NK-92 treated with Interleukin-12 subunit alpha and Interleukin-12 subunit beta, amount 100 ng/mL, for 24 hours (cell line): ENCODE data around the gene ANKRD16.
"Not testable (repeated sequence)": the region's sequence is repeated elsewhere in the genome, so short reads cannot be mapped to it uniquely, and the experiment has no call there.

Experiments used
- DNase-seq: peaks from one replicate; lab custom pipeline; 2025; lab: John Stamatoyannopoulos, UW

Gene ANKRD16

GRCh38 chr10:5873515-5873995, 16.1 kb downstream of the ANKRD16 start:
- DNase-seq, result no peak

DNA sequence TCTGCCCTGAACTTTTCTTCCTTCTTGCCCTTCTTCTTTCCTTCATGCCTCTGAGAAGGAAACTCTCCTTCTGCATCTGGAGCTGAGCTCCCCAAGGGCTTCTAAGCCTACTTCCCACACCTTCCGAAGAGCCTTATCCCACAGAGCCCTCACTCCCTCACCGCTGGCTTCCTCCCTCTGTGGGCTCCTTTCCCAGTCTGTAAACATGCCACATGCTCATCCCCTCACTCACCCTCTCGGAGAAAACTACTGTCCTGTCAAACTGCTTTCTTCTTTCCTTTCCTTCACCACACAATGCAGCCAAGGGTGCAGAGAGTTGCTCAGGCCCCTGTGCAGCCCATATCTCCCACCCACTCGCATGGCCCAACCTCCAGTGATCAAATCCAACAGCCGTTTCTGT, 18.1 kb downstream of the ANKRD16 start:
- DNase-seq, result no peak

GRCh38 chr10:5869156-5869555, 20.5 kb downstream of the ANKRD16 start:
- DNase-seq, result no peak

- not testable (repeated sequence) for DNase-seq
Measured at GRCh38 chr10:5868383-5868782, 21.3 kb downstream of the ANKRD16 start.

- not testable (repeated sequence) for DNase-seq
Measured at GRCh38 chr10:5867091-5867615, 22.5 kb downstream of the ANKRD16 start.

DNA sequence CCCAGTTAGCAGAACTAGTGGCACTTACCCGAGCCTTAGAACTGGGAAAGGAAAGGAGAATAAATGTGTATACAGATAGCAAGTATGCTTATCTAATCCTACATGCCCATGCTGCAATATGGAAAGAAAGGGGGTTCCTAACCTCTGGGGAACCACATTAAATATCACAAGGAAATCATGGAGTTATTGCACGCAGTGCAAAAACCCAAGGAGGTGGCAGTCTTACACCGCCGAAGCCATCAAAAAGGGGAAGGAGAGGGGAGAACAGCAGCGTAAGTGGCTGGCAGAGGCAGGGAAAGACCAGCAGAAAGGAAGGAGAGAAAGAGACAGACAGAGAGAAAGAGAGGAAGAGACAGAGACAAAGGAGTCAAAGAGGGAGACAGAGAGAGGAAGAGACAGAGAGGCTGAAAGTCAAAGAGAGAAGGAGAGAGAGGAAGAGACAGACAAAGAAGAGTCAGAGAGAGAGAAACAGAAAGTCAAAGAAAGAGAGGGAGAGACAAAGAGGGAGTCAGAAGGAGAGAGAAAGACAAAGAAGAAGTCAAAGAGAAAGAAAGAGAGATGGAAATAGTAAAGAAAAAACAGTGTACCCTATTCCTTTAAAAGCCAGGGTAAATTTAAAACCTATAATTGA, 23.1 kb downstream of the ANKRD16 start:
- not testable (repeated sequence) for DNase-seq

- DNase-seq, result not testable (repeated sequence)
Measured at GRCh38 chr10:5862981-5863685, 26.6 kb downstream of the ANKRD16 start.

- no peak for DNase-seq
Measured at GRCh38 chr10:5862360-5862961, 27.2 kb downstream of the ANKRD16 start.

- DNase-seq, result no peak
Measured at GRCh38 chr10:5860066-5860465, 29.6 kb downstream of the ANKRD16 start.

GRCh38 chr10:5858811-5859210, 30.9 kb downstream of the ANKRD16 start:
- no peak for DNase-seq

- DNase-seq, result no peak
Measured at GRCh38 chr10:5856701-5857004, 33.0 kb downstream of the ANKRD16 start.

DNA sequence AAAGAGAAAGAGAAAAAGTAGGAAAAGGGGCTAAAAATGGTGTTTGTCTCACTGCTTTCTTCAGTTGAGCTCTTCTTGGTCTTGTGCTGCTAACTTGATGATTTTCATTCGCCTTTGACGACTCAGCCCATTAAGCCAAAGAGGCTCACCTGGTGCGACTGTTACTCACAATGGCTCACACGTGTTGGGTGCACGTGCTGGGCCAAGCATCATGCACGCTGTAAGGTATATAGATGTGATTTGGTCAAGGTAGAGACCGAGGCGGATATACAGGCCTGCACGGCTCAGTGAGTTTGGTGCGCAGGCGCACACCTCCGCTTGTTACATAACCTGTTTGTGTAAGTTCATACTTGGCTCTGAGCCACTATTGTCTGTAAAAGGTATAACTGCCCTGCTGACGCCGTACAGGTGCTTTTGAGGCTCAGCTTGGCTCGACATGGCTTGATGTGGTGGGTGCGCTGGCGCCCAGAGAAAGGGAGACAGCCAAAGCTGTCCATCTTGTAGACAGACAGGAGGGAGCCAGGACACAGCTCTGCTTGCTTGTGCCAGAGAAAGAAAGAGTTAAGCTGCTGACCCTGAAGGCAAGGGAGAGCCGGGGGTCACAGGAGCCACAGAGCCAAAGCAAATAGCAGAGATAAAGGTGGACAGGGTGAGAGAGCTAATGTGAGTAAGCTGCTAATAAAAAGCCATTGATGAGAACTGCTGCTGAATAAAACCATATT, 33.6 kb downstream of the ANKRD16 start:
- no peak for DNase-seq

DNA sequence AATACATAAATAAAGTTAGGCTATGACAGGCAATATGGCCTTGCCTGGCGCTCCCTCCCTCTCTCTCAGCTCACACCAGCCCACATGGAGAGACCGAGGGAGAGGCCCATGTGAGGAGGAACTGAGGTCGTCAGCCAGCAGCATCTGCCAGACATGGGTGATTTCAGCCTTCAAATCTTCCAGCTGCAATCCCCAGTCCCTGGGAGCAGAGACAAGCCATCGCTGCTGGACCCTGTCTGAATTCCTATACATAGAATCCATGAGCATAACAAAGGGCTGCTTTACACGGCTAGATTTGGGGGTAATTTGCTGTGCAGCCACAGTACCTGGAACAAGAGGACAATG, 35.6 kb downstream of the ANKRD16 start:
- DNase-seq, result no peak

- DNase-seq, result not testable (repeated sequence)
Measured at GRCh38 chr10:5846667-5847066, 43.0 kb downstream of the ANKRD16 start.

GRCh38 chr10:5844345-5845055, 45.2 kb downstream of the ANKRD16 start:
- DNase-seq, result no peak

- DNase-seq, result no peak
Measured at GRCh38 chr10:5843686-5844344, 45.9 kb downstream of the ANKRD16 start.

DNA sequence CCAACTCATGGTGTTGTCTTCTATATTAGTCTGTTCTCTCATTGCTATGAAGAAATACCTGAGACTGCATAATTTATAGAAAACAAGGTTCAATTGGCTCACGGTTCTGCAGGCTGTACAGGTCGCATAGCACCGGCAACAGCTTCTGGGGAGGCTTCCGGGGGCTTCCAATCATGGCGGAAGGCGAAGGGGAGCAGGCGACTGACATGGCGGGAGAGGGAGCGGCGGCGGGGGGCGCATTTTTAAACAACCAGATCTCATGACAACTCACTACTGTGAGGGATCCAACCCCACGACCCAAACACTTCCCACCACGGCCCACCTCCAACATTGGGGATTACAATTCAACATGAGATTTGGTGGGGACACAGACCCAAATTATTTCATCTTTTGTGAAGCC, 47.7 kb downstream of the ANKRD16 start:
- no peak for DNase-seq

GRCh38 chr10:5840314-5841307, 49.1 kb downstream of the ANKRD16 start:
- no peak for DNase-seq

DNA sequence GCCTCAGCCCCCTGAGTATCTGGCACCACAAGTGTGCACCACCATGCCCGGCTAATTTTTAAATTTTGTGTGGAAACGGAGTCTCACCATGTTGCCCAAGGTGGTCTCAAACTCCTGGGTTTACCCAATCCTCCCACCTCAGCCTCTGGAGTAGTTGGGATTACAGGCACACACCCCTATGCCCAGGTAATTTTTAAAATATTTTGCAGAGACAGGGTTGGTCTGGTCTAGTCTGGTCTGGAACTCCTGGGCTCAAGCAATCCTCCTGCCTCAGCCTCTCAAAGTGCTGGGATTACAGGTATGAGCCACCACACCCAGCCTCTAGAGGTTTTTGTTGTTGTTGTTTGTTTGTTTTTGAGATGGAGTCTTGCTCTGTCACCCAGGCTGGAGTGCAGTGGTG, 53.5 kb downstream of the ANKRD16 start:
- DNase-seq, result not testable (repeated sequence)

DNA sequence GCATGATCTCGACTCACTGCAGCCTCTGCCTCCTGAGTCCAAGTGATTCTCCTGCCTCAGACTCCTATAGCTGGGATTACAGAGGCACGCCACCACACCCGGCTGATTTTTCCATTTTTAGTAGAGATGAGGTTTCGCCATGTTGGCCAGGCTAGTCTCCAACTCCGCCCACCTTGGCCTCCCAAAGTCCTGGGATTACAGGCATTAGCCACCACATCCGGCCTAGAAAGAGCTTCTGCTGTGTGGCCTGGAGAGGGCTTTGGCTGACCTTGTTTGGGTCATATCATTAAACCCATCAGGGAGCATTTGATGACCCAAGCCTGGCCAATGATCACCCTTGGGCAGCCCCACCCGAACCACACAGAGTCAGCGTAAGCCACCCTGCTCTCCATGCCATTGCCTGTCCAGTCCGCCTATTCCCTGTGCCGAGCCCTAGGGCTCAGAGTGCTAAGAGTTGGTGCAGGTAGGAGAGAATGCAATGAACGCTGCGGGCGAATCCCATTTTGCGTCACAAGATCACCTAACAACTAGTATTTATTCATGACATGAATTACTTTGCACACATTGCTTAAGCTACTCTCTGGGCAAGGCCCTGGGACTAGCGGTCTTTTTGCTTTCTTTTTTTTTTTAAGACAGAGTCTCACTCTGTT, 54.1 kb downstream of the ANKRD16 start:
- no peak for DNase-seq
